ENCODE measurements around the gene FGD2.

DNA sequence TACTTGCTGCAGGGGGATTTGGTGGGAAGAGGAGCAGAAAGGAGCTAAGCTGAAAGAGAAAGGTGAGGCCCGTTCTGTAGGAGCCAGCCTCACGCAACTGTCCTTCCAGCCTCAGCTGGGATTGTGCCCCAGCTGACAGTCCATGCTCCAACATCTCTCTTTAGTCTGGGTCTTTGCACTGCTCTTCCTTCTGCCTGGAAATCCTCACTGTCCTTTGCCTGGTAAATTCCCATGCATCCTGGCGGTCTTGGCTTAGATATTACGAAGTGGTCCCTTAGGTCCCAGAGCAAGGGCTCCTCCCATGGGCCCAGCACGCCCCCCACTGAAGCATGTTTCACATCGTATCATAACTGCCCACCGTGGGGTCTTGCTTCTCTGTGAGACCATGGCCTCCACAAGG, 52.2 kb downstream of the FGD2 start:
- TF ChIP-seq, protein P1, sequence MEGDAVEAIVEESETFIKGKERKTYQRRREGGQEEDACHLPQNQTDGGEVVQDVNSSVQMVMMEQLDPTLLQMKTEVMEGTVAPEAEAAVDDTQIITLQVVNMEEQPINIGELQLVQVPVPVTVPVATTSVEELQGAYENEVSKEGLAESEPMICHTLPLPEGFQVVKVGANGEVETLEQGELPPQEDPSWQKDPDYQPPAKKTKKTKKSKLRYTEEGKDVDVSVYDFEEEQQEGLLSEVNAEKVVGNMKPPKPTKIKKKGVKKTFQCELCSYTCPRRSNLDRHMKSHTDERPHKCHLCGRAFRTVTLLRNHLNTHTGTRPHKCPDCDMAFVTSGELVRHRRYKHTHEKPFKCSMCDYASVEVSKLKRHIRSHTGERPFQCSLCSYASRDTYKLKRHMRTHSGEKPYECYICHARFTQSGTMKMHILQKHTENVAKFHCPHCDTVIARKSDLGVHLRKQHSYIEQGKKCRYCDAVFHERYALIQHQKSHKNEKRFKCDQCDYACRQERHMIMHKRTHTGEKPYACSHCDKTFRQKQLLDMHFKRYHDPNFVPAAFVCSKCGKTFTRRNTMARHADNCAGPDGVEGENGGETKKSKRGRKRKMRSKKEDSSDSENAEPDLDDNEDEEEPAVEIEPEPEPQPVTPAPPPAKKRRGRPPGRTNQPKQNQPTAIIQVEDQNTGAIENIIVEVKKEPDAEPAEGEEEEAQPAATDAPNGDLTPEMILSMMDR (IDR thresholded peaks at IDR 0.05 in 8 of 11, conservative IDR thresholded peaks at IDR 0.05 in 3 of 11): no peak
- TF ChIP-seq POLR2A (IDR thresholded peaks at IDR 0.05) (no peak), POLR2AphosphoS5 (IDR thresholded peaks at IDR 0.05) (no peak)
